ENCODE results near the gene KIF3C. TPM values are rescaled to one million over a fixed set of nuclear protein-coding genes. Genes with fewer than 3 reads are reported as not detected.
A peak's percentile ranks its signal among the peaks of the same experiment; 100 is the strongest.
"Not testable (repeated sequence)": the region's sequence is repeated elsewhere in the genome, so short reads cannot be mapped to it uniquely, and the experiment has no call there.

KIF3C gene
- total RNA-seq, 1 donor from 2014 or later, result 56.2 TPM

DNA sequence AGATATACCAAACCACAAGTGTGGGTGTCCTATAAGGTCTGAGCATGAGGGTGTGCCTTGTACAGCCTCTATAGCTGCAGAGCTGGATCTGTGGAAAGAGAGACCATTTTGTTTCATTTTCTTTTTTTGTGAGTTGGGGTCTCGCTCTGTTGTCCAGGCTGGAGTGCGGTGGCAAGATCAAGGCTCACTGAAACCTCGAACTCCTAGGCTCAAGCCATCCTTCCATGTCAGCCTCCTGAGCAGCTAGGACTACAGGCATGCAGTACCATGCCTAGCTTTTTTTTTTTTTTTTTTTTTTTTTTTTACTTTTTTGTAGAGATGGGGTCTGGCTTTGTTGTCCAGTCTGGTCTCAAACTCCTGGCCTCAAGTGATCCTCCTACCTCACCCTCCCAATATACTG is 10.7 kb downstream of the KIF3C start:
- H3K27me3 Mint-ChIP-seq (ENCODE audit: low read depth), result no peaks in the 10 kb centered on the region

DNA sequence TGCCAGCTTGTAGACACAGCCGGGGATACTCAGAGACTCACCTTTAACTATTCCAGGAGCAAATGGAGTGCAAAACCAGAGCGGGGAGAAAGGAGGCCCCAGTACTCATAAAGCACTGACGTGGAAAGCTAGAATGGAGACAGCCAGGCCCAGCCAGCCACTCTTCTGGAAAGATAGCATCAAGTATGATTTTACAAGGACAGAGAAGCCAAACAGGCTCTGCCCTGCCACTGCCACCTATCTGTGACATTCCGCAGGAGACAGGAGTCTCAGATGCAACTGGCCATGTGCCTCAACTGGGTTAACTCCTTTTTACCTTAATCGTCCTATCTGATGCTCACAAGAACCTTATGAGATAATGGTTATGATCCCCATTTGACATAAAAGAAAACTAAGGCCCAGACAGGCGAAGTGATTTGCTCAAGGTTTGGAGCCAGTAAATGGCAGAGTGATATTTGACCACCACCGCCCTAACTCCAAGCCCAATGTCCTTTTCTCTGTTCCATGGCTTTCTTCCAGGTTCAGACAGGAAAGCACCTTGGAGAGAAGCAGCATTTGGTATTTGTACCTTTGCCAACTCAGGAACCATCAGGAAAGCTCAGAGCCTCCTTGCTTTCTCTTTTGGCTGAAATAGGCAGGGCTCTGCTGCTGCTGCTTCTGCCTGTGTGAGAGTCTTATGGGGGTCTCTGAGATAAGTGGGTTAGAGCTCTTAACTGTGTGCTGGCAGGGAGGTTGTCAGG is 15.6 kb downstream of the KIF3C start:
- TF ChIP-seq, protein P1, sequence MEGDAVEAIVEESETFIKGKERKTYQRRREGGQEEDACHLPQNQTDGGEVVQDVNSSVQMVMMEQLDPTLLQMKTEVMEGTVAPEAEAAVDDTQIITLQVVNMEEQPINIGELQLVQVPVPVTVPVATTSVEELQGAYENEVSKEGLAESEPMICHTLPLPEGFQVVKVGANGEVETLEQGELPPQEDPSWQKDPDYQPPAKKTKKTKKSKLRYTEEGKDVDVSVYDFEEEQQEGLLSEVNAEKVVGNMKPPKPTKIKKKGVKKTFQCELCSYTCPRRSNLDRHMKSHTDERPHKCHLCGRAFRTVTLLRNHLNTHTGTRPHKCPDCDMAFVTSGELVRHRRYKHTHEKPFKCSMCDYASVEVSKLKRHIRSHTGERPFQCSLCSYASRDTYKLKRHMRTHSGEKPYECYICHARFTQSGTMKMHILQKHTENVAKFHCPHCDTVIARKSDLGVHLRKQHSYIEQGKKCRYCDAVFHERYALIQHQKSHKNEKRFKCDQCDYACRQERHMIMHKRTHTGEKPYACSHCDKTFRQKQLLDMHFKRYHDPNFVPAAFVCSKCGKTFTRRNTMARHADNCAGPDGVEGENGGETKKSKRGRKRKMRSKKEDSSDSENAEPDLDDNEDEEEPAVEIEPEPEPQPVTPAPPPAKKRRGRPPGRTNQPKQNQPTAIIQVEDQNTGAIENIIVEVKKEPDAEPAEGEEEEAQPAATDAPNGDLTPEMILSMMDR (conservative IDR thresholded peaks at IDR 0.05), result no peak
- Mint-ChIP-seq H3K27me3 (ENCODE audit: low read depth) (no peaks in the 10 kb centered on the region), H3K4me1 (no peaks in the 10 kb centered on the region), H3K27ac (ENCODE audit: unreplicated experiment) (no peak overlapping the region), H3K4me3 (no peak overlapping the region), H3K9me3 (no peaks in the 10 kb centered on the region), H3K36me3 (ENCODE audit: low read depth) (peaks cover 5% of the 10 kb centered on the region)
- no peak for DNase-seq (ENCODE audit: low read depth, low spot score)

More for the DNA sequence above, 10.7 kb downstream of the KIF3C start:
- Mint-ChIP-seq H3K4me3 (no peak overlapping the region), H3K9me3 (no peaks in the 10 kb centered on the region), H3K27ac (ENCODE audit: unreplicated experiment) (no peak overlapping the region), H3K36me3 (ENCODE audit: low read depth) (peaks cover 14% of the 10 kb centered on the region), H3K4me1 (peaks cover 16% of the 10 kb centered on the region)
- TF ChIP-seq, protein P1 (conservative IDR thresholded peaks at IDR 0.05), result no peak
- no peak for DNase-seq (ENCODE audit: low read depth, low spot score)

DNA sequence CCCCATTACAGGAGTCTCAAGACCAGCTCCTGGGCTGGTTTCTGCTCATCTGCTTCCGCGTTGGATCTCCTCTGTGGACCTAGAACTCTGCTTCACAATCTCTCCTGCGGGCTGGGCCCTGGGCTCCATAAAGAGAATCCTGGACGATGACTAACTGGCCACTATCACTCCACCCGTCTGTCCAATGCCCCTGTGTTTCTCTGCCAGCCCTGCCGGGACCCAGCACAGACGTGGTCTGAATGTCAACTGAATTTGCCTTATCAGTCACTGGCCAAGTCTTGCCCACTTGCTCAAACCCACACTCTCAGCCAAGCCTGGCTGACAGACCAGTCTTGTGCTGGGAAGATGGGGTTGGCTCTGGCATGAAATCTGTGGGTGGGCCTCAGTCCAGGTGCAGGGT is 17.4 kb downstream of the KIF3C start:
- TF ChIP-seq, protein P1 (conservative IDR thresholded peaks at IDR 0.05), result no peak
- no peak for DNase-seq (ENCODE audit: low read depth, low spot score)
- Mint-ChIP-seq H3K36me3 (ENCODE audit: low read depth) (peaks cover 2% of the 10 kb centered on the region), H3K9me3 (no peaks in the 10 kb centered on the region), H3K27ac (ENCODE audit: unreplicated experiment) (peak overlapping the region; percentile 51), H3K27me3 (ENCODE audit: low read depth) (no peaks in the 10 kb centered on the region), H3K4me1 (no peaks in the 10 kb centered on the region), H3K4me3 (no peak overlapping the region)

DNA sequence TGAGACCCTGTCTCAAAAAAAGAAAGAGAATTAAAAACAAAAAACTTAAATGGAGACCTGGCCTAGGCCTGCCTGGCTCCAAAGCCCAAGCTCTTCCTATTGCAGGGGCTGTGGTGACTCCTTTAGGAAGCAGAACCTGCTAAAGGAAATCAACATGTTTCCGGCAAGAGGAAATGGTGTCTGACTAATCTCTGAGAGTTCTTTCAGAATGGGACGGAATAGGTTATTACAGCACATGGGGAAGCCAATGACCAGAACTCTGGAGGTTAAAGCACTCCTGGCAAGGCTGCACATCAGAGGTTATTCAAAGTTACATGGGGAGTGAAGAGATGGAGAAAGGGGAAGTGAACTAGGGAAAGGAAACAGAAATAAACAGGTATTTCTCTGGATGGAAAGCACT is 21.4 kb downstream of the KIF3C start:
- Mint-ChIP-seq H3K27me3 (ENCODE audit: low read depth) (no peaks in the 10 kb centered on the region), H3K27ac (ENCODE audit: unreplicated experiment) (no peak overlapping the region), H3K4me3 (no peak overlapping the region), H3K36me3 (ENCODE audit: low read depth) (no peaks in the 10 kb centered on the region), H3K9me3 (no peaks in the 10 kb centered on the region), H3K4me1 (no peaks in the 10 kb centered on the region)
- TF ChIP-seq, protein P1 (conservative IDR thresholded peaks at IDR 0.05), result no peak
- no peak for DNase-seq (ENCODE audit: low read depth, low spot score)

DNA sequence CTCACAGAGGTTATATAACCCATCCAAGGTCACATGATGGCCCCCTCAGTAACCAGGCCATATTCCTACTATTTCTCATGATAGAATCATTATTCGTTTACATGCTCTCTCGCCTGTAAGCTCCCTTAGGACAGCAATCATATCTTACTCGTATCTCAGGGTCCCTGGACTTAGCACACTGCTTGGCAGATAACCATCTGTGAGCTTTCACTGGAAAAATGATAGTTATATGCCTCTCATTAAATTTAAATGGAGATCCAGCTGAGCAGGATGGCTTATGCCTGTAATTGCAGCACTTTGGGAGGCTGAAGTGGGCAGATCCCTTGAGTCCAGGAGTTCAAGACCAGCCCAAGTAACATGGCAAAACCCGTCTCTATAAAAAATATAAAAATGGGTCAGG is 21.9 kb downstream of the KIF3C start:
- H3K27ac Mint-ChIP-seq (ENCODE audit: unreplicated experiment), result no peak overlapping the region
- no peaks in the 10 kb centered on the region for H3K4me1 Mint-ChIP-seq
- DNase-seq (ENCODE audit: low read depth, low spot score), result no peak
- H3K9me3 Mint-ChIP-seq, result no peaks in the 10 kb centered on the region
- no peak overlapping the region for H3K4me3 Mint-ChIP-seq
- no peaks in the 10 kb centered on the region for H3K36me3 Mint-ChIP-seq (ENCODE audit: low read depth)
- TF ChIP-seq, protein P1 (conservative IDR thresholded peaks at IDR 0.05), result no peak
- H3K27me3 Mint-ChIP-seq (ENCODE audit: low read depth), result no peaks in the 10 kb centered on the region

DNA sequence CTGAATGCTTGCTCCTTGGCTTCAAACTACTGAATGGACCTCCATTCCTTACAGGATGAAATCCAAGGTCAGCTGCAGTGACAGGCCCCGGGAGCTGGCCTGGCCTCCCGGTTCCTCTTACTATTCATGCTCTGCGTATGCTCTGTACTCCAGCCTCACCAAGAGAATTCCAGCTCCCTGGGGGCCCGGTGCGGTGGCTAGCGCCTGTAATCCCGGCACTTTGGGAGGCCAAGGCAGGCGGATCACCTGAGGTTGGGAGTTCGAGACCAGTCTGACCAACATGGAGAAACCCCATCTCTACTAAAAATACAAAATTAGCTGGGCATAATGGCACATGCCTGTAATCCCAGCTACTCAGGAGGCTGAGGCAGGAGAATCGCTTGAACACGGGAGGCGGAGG is 23.7 kb downstream of the KIF3C start:
- not testable (repeated sequence) for H3K27ac Mint-ChIP-seq (ENCODE audit: unreplicated experiment); H3K27me3 Mint-ChIP-seq (ENCODE audit: low read depth); H3K36me3 Mint-ChIP-seq (ENCODE audit: low read depth); H3K9me3 Mint-ChIP-seq; H3K4me1 Mint-ChIP-seq; DNase-seq (ENCODE audit: low read depth, low spot score); H3K4me3 Mint-ChIP-seq

Data from neural crest cell (in vitro differentiated cells).